H9 (cell line): ENCODE measurements around the gene MXD4. TPM values are rescaled to one million over a fixed set of nuclear protein-coding genes. Genes with fewer than 3 reads are reported as not detected.

Experiments
- DNase-seq: peaks from one replicate; pipeline ENCODE4 v3.0.0-alpha.2; 2017
- H2AFZ ChIP-seq: one replicate; pipeline ENCODE4 v1.6.1; 2013; ENCODE audit warnings: mild to moderate bottlenecking, low read length, control low read depth, moderate library complexity
- H2AK5ac ChIP-seq: 2 replicates; pipeline ENCODE4 v1.6.1; 2013; ENCODE audit warnings: low read length, control low read depth, mixed read lengths; ENCODE audit not compliant: insufficient read length
- H2BK120ac ChIP-seq: one replicate; pipeline ENCODE4 v1.6.1; 2013; ENCODE audit warnings: low read depth, mild to moderate bottlenecking, low read length, control low read depth, inconsistent platforms; ENCODE audit not compliant: poor library complexity, severe bottlenecking
- H2BK12ac ChIP-seq: 2 replicates; pipeline ENCODE4 v1.6.1; 2013; ENCODE audit warnings: low read length, control low read depth, mixed read lengths, low read depth; ENCODE audit not compliant: insufficient read length
- H2BK15ac ChIP-seq: 2 replicates; pipeline ENCODE4 v1.6.1; 2013; ENCODE audit warnings: low read depth, low read length, control low read depth
- H2BK20ac ChIP-seq: one replicate; pipeline ENCODE4 v1.6.1; 2013; ENCODE audit warnings: low read depth, mild to moderate bottlenecking, low read length, control low read depth, inconsistent platforms; ENCODE audit not compliant: poor library complexity, severe bottlenecking
- H2BK5ac ChIP-seq: 2 replicates; pipeline ENCODE4 v1.6.1; 2013; ENCODE audit warnings: low read length, control low read depth, mixed read lengths; ENCODE audit not compliant: insufficient read length
- H3K14ac ChIP-seq: 2 replicates; pipeline ENCODE4 v1.6.1; 2013; ENCODE audit warnings: low read length, control low read depth; ENCODE audit not compliant: insufficient read depth
- H3K18ac ChIP-seq: 2 replicates; pipeline ENCODE4 v1.6.1; 2013; ENCODE audit warnings: low read depth, mild to moderate bottlenecking, mixed read lengths, low read length, control low read depth; ENCODE audit not compliant: insufficient read length
- H3K23ac ChIP-seq: 2 replicates; pipeline ENCODE4 v1.6.1; 2013; ENCODE audit warnings: low read length, control low read depth, mixed read lengths, low read depth; ENCODE audit not compliant: insufficient read length
- H3K23me2 ChIP-seq: 2 replicates; pipeline ENCODE4 v1.6.1; 2013; ENCODE audit warnings: low read depth, mild to moderate bottlenecking, mixed read lengths, low read length, control low read depth; ENCODE audit not compliant: insufficient read length, poor library complexity, severe bottlenecking
- H3K27ac ChIP-seq: 2 replicates; pipeline ENCODE4 v1.5.1; 2013; ENCODE audit warnings: low read length, control low read depth, mixed read lengths, low read depth; ENCODE audit not compliant: insufficient read length
- H3K27me3 ChIP-seq: 2 replicates; pipeline ENCODE4 v1.6.1; 2013; ENCODE audit warnings: low read length, control low read depth, inconsistent platforms; ENCODE audit not compliant: insufficient read depth
- H3K4ac ChIP-seq: 2 replicates; pipeline ENCODE4 v1.6.1; 2013; ENCODE audit warnings: low read depth, mild to moderate bottlenecking, control low read depth, inconsistent platforms, low read length, moderate library complexity
- H3K4me1 ChIP-seq: 2 replicates; pipeline ENCODE4 v1.6.1; 2013; ENCODE audit warnings: low read length, control low read depth, inconsistent platforms; ENCODE audit not compliant: insufficient read depth
- H3K4me2 ChIP-seq: 2 replicates; pipeline ENCODE4 v1.6.1; 2013; ENCODE audit warnings: low read length, control low read depth, mixed read lengths; ENCODE audit not compliant: insufficient read length, insufficient read depth
- H3K56ac ChIP-seq: 2 replicates; pipeline ENCODE4 v1.6.1; 2013; ENCODE audit warnings: low read depth, mild to moderate bottlenecking, mixed read lengths, low read length, control low read depth; ENCODE audit not compliant: insufficient read length
- H3K79me1 ChIP-seq: 2 replicates; pipeline ENCODE4 v1.6.1; 2013; ENCODE audit warnings: low read depth, mild to moderate bottlenecking, moderate library complexity, low read length, control low read depth, inconsistent platforms; ENCODE audit not compliant: insufficient read depth, poor library complexity, severe bottlenecking
- H3K79me2 ChIP-seq: 2 replicates; pipeline ENCODE4 v1.6.1; 2013; ENCODE audit warnings: low read length, control low read depth, inconsistent platforms; ENCODE audit not compliant: insufficient read depth
- H3K9ac ChIP-seq: 2 replicates; pipeline ENCODE4 v1.6.1; 2013; ENCODE audit warnings: low read length, control low read depth, mixed read lengths; ENCODE audit not compliant: insufficient read length; ENCODE audit errors: extremely low read depth
- H3K9me3 ChIP-seq: one replicate; pipeline ENCODE4 v1.6.1; 2013; ENCODE audit warnings: low read depth, low read length, inconsistent platforms; ENCODE audit not compliant: control insufficient read depth
- H3T11ph ChIP-seq: one replicate; pipeline ENCODE4 v1.6.1; 2013; ENCODE audit warnings: mild to moderate bottlenecking, low read length, control low read depth, inconsistent platforms
- H4K20me1 ChIP-seq: one replicate; pipeline ENCODE4 v1.6.1; 2013; ENCODE audit not compliant: control insufficient read depth, insufficient read length, insufficient read depth
- H4K5ac ChIP-seq: 2 replicates; pipeline ENCODE4 v1.6.1; 2013; ENCODE audit warnings: low read depth, mild to moderate bottlenecking, mixed read lengths, low read length, control low read depth; ENCODE audit not compliant: insufficient read length
- H4K8ac ChIP-seq: replicated peaks from 2 replicates; pipeline ENCODE4 v1.6.1; 2013; ENCODE audit warnings: low read length, control low read depth, mixed read lengths, low read depth; ENCODE audit not compliant: insufficient read length
- H4K91ac ChIP-seq: 2 replicates; pipeline ENCODE4 v1.6.1; 2013; ENCODE audit warnings: low read depth, mild to moderate bottlenecking, moderate library complexity, mixed read lengths, low read length, control low read depth; ENCODE audit not compliant: insufficient read length
- H3K27ac Mint-ChIP-seq, 3 experiments: 2 replicates in 2 of 3; 3 replicates in 1 of 3; pipeline ENCODE4 v1.8.0; 2020 to 2021; ENCODE audit warnings: mixed read lengths in 3 of 3, mild to moderate bottlenecking in 1 of 3, moderate library complexity in 1 of 3
- H3K27me3 Mint-ChIP-seq: 2 replicates; pipeline ENCODE4 v1.8.0; 2021; ENCODE audit warnings: low read depth, mild to moderate bottlenecking, moderate library complexity, mixed read lengths
- H3K36me3 Mint-ChIP-seq, 3 experiments: 2 replicates in 2 of 3; 3 replicates in 1 of 3; pipeline ENCODE4 v1.8.0; 2020 to 2021; ENCODE audit warnings: low read depth in 3 of 3, mixed read lengths in 3 of 3; ENCODE audit not compliant: insufficient read depth in 1 of 3
- H3K4me1 Mint-ChIP-seq, 2 experiments: 2 replicates each; pipeline ENCODE4 v1.8.0; 2020; ENCODE audit warnings: mixed read lengths in 2 of 2
- H3K4me3 Mint-ChIP-seq, 2 experiments: 2 replicates in 1 of 2; 3 replicates in 1 of 2; pipeline ENCODE4 v1.8.0; 2020 to 2021; ENCODE audit warnings: mild to moderate bottlenecking in 2 of 2, mixed read lengths in 2 of 2, moderate library complexity in 1 of 2
- H3K9me3 Mint-ChIP-seq, 2 experiments: 2 replicates in 1 of 2; 3 replicates in 1 of 2; pipeline ENCODE4 v1.8.0; 2020; ENCODE audit warnings: mild to moderate bottlenecking in 2 of 2, mixed read lengths in 2 of 2, moderate library complexity in 1 of 2
- CTCF ChIP-seq: fragments of 200-600 bp; sonication (generic); conservative IDR thresholded peaks from 3 replicates; pipeline ENCODE4 v1.8.0; 2021; ENCODE audit warnings: antibody characterized with exemption, mild to moderate bottlenecking
- WGBS: extraction: QIAGEN DNeasy Blood & Tissue Kit; methylation state at CpG from one replicate; pipeline ENCODE4 v1.1.7; 2013; ENCODE audit warnings: missing lambda C conversion rate, low lambda C conversion rate, mixed read lengths; ENCODE audit not compliant: insufficient read length; ENCODE audit errors: extremely low coverage; 5-methylcytosine and 5-hydroxymethylcytosine counted together
- total RNA-seq: library from RNA; stranded (reverse); gene quantifications from 2 replicates; pipeline ENCODE4 v1.2.1, GENCODE V29; 2021

The MXD4 gene
- total RNA-seq, 1 experiment from 2014 or later = 24.1 TPM

- H3K23me2 ChIP-seq = no peaks in the 10 kb centered on the region
- Mint-ChIP-seq H3K27me3 (no peaks in the 10 kb centered on the region; the same call in 1 of the 2 replicates), H3K4me3 (no peak overlapping the region), H3K4me1 (peaks cover 51 to 53% of the 10 kb centered on the region in 2 experiments), H3K27ac (no peak overlapping the region), H3K36me3 (peaks cover 0 to 1% (median 0%) of the 10 kb centered on the region in 3 experiments; a peak in 1 of 7 replicates), H3K9me3 (no peaks in the 10 kb centered on the region)
- no peak overlapping the region for H4K8ac ChIP-seq
- H2AFZ ChIP-seq = no peak overlapping the region
- H3K79me1 ChIP-seq = no peaks in the 10 kb centered on the region
- no peak overlapping the region for H3K14ac ChIP-seq
- H3K9me3 ChIP-seq = no peaks in the 10 kb centered on the region
- no peak overlapping the region for H2BK12ac ChIP-seq
- peaks cover 22% of the 10 kb centered on the region for H3K4me1 ChIP-seq
- no peak overlapping the region for H2BK15ac ChIP-seq
- H3K79me2 ChIP-seq = no peaks in the 10 kb centered on the region
- no peak overlapping the region for H2BK120ac ChIP-seq
- no peak for TF ChIP-seq CTCF
- H4K20me1 ChIP-seq = no peaks in the 10 kb centered on the region
- no peak overlapping the region for H3K4me2 ChIP-seq
- H2BK20ac ChIP-seq = no peak overlapping the region
- H3K18ac ChIP-seq = no peak overlapping the region
- no peak overlapping the region for H2AK5ac ChIP-seq
- no peak overlapping the region for H3K9ac ChIP-seq
- no peak overlapping the region for H4K91ac ChIP-seq
- no peaks in the 10 kb centered on the region for H3K27me3 ChIP-seq
- H4K5ac ChIP-seq = no peak overlapping the region
- H2BK5ac ChIP-seq = no peak overlapping the region
- no peak overlapping the region for H3K27ac ChIP-seq
- H3K23ac ChIP-seq = no peak overlapping the region
- no peak overlapping the region for H3K56ac ChIP-seq
- no peak overlapping the region for H3K4ac ChIP-seq
- WGBS = no CpG with 5 or more reads among the region's 6 CpGs
- no peak for DNase-seq
- H3T11ph ChIP-seq = no peak overlapping the region
These were observed 42.6 kb downstream of the MXD4 start for GRCh38 chr4:2219233-2219760.
